NCI-H82 (cell line): ENCODE data around the gene NLRC5.
A peak's percentile ranks its signal among the peaks of the same experiment; 100 is the strongest.
"Not testable (repeated sequence)": the region's sequence is repeated elsewhere in the genome, so short reads cannot be mapped to it uniquely, and the experiment has no call there.

Source experiments
- DNase-seq: peaks from one replicate; lab custom pipeline; 2025; lab: John Stamatoyannopoulos, UW

The NLRC5 gene

GRCh38 chr16:56981729-56982271, 7.6 kb upstream of the NLRC5 start:
- DNase-seq, result no peak

- DNase-seq, result no peak
Measured at GRCh38 chr16:56982695-56983094, 6.7 kb upstream of the NLRC5 start.

GRCh38 chr16:56983211-56983751, 6.1 kb upstream of the NLRC5 start:
- no peak for DNase-seq

GRCh38 chr16:56984639-56985038, 4.7 kb upstream of the NLRC5 start:
- DNase-seq, result no peak

GRCh38 chr16:56985288-56985961, 3.9 kb upstream of the NLRC5 start:
- DNase-seq, result peak; percentile 7

- DNase-seq, result no peak
Measured at GRCh38 chr16:56985962-56986360, 3.4 kb upstream of the NLRC5 start.

GRCh38 chr16:56986361-56986760, 3.0 kb upstream of the NLRC5 start:
- no peak for DNase-seq

- not testable (repeated sequence) for DNase-seq
Measured at GRCh38 chr16:56986908-56987307, 2.4 kb upstream of the NLRC5 start.

GRCh38 chr16:56987692-56988091, 1.7 kb upstream of the NLRC5 start:
- no peak for DNase-seq

GRCh38 chr16:56988161-56988947, 1.0 kb upstream of the NLRC5 start:
- no peak for DNase-seq

- no peak for DNase-seq
Measured at GRCh38 chr16:56989988-56990387, 631 bp downstream of the NLRC5 start.

GRCh38 chr16:56990407-56991286, 1.3 kb downstream of the NLRC5 start:
- no peak for DNase-seq

- not testable (repeated sequence) for DNase-seq
Measured at GRCh38 chr16:56992431-56992830, 3.1 kb downstream of the NLRC5 start.

- DNase-seq, result no peak
Measured at GRCh38 chr16:56993204-56993603, 3.8 kb downstream of the NLRC5 start.

GRCh38 chr16:56994311-56994710, 5.0 kb downstream of the NLRC5 start:
- no peak for DNase-seq

GRCh38 chr16:56995136-56995805, 5.9 kb downstream of the NLRC5 start:
- no peak for DNase-seq

- DNase-seq, result no peak
Measured at GRCh38 chr16:56997264-56997663, 7.9 kb downstream of the NLRC5 start.

GRCh38 chr16:56997931-56998330, 8.6 kb downstream of the NLRC5 start:
- DNase-seq, result no peak

GRCh38 chr16:56998352-56998751, 9.0 kb downstream of the NLRC5 start:
- DNase-seq, result no peak

GRCh38 chr16:56998861-56999260, 9.5 kb downstream of the NLRC5 start:
- DNase-seq, result no peak
